Hepatocyte (in vitro differentiated cells): ENCODE data around the gene FRA10AC1. TPM values are rescaled to one million over a fixed set of nuclear protein-coding genes. Genes with fewer than 3 reads are reported as not detected.
A peak's percentile ranks its signal among the peaks of the same experiment; 100 is the strongest.

Experiments used
- DNase-seq: peaks from one replicate; pipeline ENCODE4 v3.0.0-alpha.2; 2016; ENCODE audit warnings: low spot score
- H2AFZ ChIP-seq: fragments of 200-600 bp; sonication (generic); 2 replicates; pipeline ENCODE4 v1.6.0; 2016; ENCODE audit warnings: antibody characterized with exemption, mild to moderate bottlenecking
- H3K27ac ChIP-seq: fragments of 200-600 bp; sonication (generic); 2 replicates; pipeline ENCODE4 v1.5.1; 2016; ENCODE audit warnings: mild to moderate bottlenecking
- H3K27me3 ChIP-seq: fragments of 200-600 bp; sonication (generic); 2 replicates; pipeline ENCODE4 v1.6.1; 2016
- H3K36me3 ChIP-seq: fragments of 200-600 bp; sonication (generic); replicated peaks from 2 replicates; pipeline ENCODE4 v1.5.1; 2016; ENCODE audit warnings: low read depth; ENCODE audit not compliant: insufficient read depth
- H3K4me1 ChIP-seq: fragments of 200-600 bp; sonication (generic); 2 replicates; pipeline ENCODE4 v1.5.1; 2016; ENCODE audit warnings: mild to moderate bottlenecking, moderate library complexity; ENCODE audit not compliant: insufficient read depth
- H3K4me2 ChIP-seq: fragments of 200-600 bp; sonication (generic); 2 replicates; pipeline ENCODE4 v1.6.0; 2016
- H3K4me3 ChIP-seq: fragments of 200-600 bp; sonication (generic); 2 replicates; pipeline ENCODE4 v1.5.1; 2016; ENCODE audit warnings: mild to moderate bottlenecking
- H3K79me2 ChIP-seq: fragments of 200-600 bp; sonication (generic); 2 replicates; pipeline ENCODE4 v1.6.0; 2017; ENCODE audit warnings: mild to moderate bottlenecking
- H3K9me2 ChIP-seq: fragments of 200-600 bp; sonication (generic); replicated peaks from 2 replicates; pipeline ENCODE4 v1.6.0; 2017; ENCODE audit warnings: mild to moderate bottlenecking; ENCODE audit not compliant: insufficient read depth
- H3K9me3 ChIP-seq: fragments of 200-600 bp; sonication (generic); 2 replicates; pipeline ENCODE4 v1.5.1; 2016; ENCODE audit warnings: low read depth, mild to moderate bottlenecking
- H4K20me1 ChIP-seq: fragments of 200-600 bp; sonication (generic); 2 replicates; pipeline ENCODE4 v1.6.0; 2016; ENCODE audit warnings: mild to moderate bottlenecking; ENCODE audit not compliant: insufficient read depth, poor library complexity, severe bottlenecking
- EZH2 ChIP-seq: fragments of 200-600 bp; sonication (generic); IDR thresholded peaks from 2 replicates; pipeline ENCODE4 v1.6.1; 2016; ENCODE audit warnings: antibody characterized with exemption, mild to moderate bottlenecking, borderline replicate concordance
- EZH2phosphoT487 ChIP-seq: fragments of 200-600 bp; sonication (generic); IDR thresholded peaks from one replicate; pipeline ENCODE4 v1.6.1; 2018; ENCODE audit warnings: antibody characterized with exemption, mild to moderate bottlenecking, low read depth, moderate library complexity; ENCODE audit not compliant: unreplicated experiment, severe bottlenecking
- WGBS: methylation state at CpG from one replicate; pipeline ENCODE4 v1.1.6; 2016; ENCODE audit warnings: low lambda C conversion rate; ENCODE audit errors: missing lambda C conversion rate; 5-methylcytosine and 5-hydroxymethylcytosine counted together
- polyA plus RNA-seq: library from polyadenylated mRNA; unstranded; fragments of >200 nt; fragmentation: Nextera tagmentation; extraction: Ambion mirVana; gene quantifications from 2 replicates; pipeline ENCODE4 v1.2.1, GENCODE V29; 2016
- total RNA-seq: library from RNA; depleted of rRNA; stranded (reverse); fragments of >200 nt; gene quantifications from 2 replicates; pipeline ENCODE4 v1.2.3, GENCODE V29; 2014
- TF ChIP-seq, protein P1 (sequence below): fragments of 200-600 bp; sonication (generic); IDR thresholded peaks from 2 replicates; pipeline ENCODE4 v1.5.1; 2016; ENCODE audit warnings: antibody characterized with exemption, mild to moderate bottlenecking; ENCODE audit not compliant: poor library complexity

Gene FRA10AC1
- total and polyA plus RNA-seq, 2 experiments from 2014 or later, result 11.4 to 14.9 TPM

GRCh38 chr10:93672022-93672678 lies 30.2 kb downstream of the FRA10AC1 start:
- Histone ChIP-seq H3K27me3 (no peaks in the 10 kb centered on the region), H3K79me2 (no peaks in the 10 kb centered on the region), H4K20me1 (no peaks in the 10 kb centered on the region), H3K36me3 (no peaks in the 10 kb centered on the region), H3K4me2 (peak overlapping the region; percentile 7), H3K27ac (peak overlapping the region; percentile 8), H2AFZ (no peak overlapping the region), H3K4me1 (peaks cover 11% of the 10 kb centered on the region), H3K4me3 (no peak overlapping the region), H3K9me2 (no peaks in the 10 kb centered on the region), H3K9me3 (no peaks in the 10 kb centered on the region)
- TF ChIP-seq EZH2phosphoT487, result no peak
- TF ChIP-seq, protein P1, sequence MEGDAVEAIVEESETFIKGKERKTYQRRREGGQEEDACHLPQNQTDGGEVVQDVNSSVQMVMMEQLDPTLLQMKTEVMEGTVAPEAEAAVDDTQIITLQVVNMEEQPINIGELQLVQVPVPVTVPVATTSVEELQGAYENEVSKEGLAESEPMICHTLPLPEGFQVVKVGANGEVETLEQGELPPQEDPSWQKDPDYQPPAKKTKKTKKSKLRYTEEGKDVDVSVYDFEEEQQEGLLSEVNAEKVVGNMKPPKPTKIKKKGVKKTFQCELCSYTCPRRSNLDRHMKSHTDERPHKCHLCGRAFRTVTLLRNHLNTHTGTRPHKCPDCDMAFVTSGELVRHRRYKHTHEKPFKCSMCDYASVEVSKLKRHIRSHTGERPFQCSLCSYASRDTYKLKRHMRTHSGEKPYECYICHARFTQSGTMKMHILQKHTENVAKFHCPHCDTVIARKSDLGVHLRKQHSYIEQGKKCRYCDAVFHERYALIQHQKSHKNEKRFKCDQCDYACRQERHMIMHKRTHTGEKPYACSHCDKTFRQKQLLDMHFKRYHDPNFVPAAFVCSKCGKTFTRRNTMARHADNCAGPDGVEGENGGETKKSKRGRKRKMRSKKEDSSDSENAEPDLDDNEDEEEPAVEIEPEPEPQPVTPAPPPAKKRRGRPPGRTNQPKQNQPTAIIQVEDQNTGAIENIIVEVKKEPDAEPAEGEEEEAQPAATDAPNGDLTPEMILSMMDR, result no peak
- TF ChIP-seq EZH2, result no peak
- DNase-seq, result no peak
- WGBS, result 87% methylated on average over 2 of the region's 2 CpGs

DNA sequence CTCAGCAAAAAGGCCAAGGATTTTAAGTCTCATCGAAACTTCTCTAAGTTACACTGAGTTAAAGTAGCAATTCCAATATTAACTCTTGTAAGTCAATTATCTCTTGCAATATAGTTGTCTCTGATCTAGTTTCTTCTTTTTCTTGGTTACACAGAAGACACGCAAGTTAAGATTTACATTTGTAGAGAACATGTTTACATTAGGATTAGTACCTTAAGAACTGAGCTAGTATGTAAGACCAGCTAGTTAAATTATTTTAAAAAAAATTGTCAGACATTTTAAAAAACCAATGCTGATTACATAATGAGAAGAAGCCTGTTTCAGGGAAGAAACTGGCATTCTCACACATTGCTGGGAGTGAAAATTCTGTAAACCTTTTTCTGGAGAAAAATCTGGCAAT lies 31.4 kb downstream of the FRA10AC1 start:
- Histone ChIP-seq H3K79me2 (no peaks in the 10 kb centered on the region), H3K4me1 (peaks cover 11% of the 10 kb centered on the region), H3K27me3 (no peaks in the 10 kb centered on the region), H3K36me3 (no peaks in the 10 kb centered on the region), H3K9me3 (no peaks in the 10 kb centered on the region), H3K27ac (peak overlapping the region; percentile 0), H3K4me3 (no peak overlapping the region), H3K4me2 (peak overlapping the region; percentile 4), H3K9me2 (no peaks in the 10 kb centered on the region), H4K20me1 (no peaks in the 10 kb centered on the region), H2AFZ (no peak overlapping the region)
- TF ChIP-seq EZH2 (no peak), EZH2phosphoT487 (no peak)
- TF ChIP-seq, protein P1, result no peak
- 62% methylated on average over 2 of the region's 2 CpGs for WGBS
- no peak for DNase-seq

DNA sequence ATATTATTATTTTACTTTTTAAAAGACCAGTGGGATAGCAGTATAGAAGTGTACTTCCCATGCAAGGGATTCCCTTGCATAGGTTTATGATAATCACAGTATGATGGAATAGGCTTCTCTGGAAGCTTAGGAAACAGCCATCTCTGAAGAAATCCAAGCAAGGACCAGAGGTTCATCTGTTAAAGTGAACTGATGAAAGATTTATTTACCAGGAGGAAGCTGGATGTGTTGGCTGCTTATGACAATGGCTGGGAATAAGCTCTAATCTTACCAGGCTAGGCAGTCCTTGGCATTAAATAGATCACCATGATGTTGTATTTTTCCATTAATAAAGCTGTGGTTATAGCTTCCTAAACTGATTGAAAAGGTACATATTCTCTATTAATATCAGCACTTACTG lies 32.0 kb downstream of the FRA10AC1 start:
- no peak for DNase-seq
- H3K4me3 ChIP-seq, result no peak overlapping the region
- no peaks in the 10 kb centered on the region for H3K36me3 ChIP-seq
- no peak overlapping the region for H2AFZ ChIP-seq
- no peaks in the 10 kb centered on the region for H3K27me3 ChIP-seq
- no peak overlapping the region for H3K4me2 ChIP-seq
- H4K20me1 ChIP-seq, result no peaks in the 10 kb centered on the region
- no peaks in the 10 kb centered on the region for H3K9me2 ChIP-seq
- H3K27ac ChIP-seq, result peak overlapping the region; percentile 0
- H3K79me2 ChIP-seq, result no peaks in the 10 kb centered on the region
- no peaks in the 10 kb centered on the region for H3K9me3 ChIP-seq
- TF ChIP-seq EZH2phosphoT487, result no peak
- TF ChIP-seq, protein P1, result no peak
- no peak for TF ChIP-seq EZH2
- peaks cover 11% of the 10 kb centered on the region for H3K4me1 ChIP-seq

DNA sequence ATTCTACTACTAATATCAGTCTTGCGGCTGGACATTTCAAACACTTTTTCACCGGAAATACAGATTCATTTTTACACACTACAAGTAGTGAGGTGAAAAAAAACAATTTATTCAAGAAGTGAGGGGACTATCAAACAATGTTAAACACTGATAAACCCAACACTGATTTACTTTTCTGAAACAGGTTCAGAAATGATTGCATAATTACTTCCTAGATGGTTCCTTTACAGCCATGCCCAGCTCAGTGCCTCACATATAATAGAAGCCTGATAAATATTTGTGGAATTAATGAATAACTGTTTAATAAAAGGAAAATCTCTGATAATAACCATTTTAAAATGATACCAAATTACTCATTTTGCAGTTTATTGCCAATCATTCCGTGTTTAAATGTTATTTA lies 34.6 kb downstream of the FRA10AC1 start:
- no peaks in the 10 kb centered on the region for H3K9me2 ChIP-seq
- H3K79me2 ChIP-seq, result no peaks in the 10 kb centered on the region
- no peaks in the 10 kb centered on the region for H3K36me3 ChIP-seq
- TF ChIP-seq EZH2 (no peak), EZH2phosphoT487 (no peak)
- TF ChIP-seq, protein P1, result no peak
- H3K4me2 ChIP-seq, result no peak overlapping the region
- DNase-seq, result no peak
- H3K27me3 ChIP-seq, result no peaks in the 10 kb centered on the region
- H3K4me3 ChIP-seq, result no peak overlapping the region
- no peak overlapping the region for H2AFZ ChIP-seq
- H3K4me1 ChIP-seq, result peaks cover 11% of the 10 kb centered on the region
- no peak overlapping the region for H3K27ac ChIP-seq
- no peaks in the 10 kb centered on the region for H4K20me1 ChIP-seq
- 98% methylated on average over 3 of the region's 3 CpGs for WGBS
- H3K9me3 ChIP-seq, result no peaks in the 10 kb centered on the region
